CD4-positive, CD25-positive, alpha-beta regulatory T cell (primary cell): Measurements from ENCODE around the gene CUX1. TPM values are rescaled to one million over a fixed set of nuclear protein-coding genes. Genes with fewer than 3 reads are reported as not detected.

Experiments used
- ATAC-seq, 2 donors: fragments of 150-1000 bp; cut with Tn5 transposase; one replicate each; pipeline ENCODE4 v1.10.0; 2021; ENCODE audit warnings: low read depth in 2 of 2, moderate number of reproducible peaks in 2 of 2, moderate library complexity in 1 of 2
- DNase-seq, 3 donors: peaks; one replicate each; pipeline versions ENCODE4 v3.0.0 to v3.0.0-alpha.2; 2012 to 2022; ENCODE audit warnings: mixed read lengths in 1 of 3
- H3K27ac ChIP-seq: one replicate; pipeline ENCODE4 v1.7.0; 2013; ENCODE audit warnings: mild to moderate bottlenecking, low read length; ENCODE audit not compliant: insufficient read depth, poor library complexity, severe bottlenecking
- H3K27me3 ChIP-seq: one replicate; pipeline ENCODE4 v1.7.0; 2013; ENCODE audit warnings: low read length; ENCODE audit not compliant: control insufficient read depth, insufficient read depth
- H3K36me3 ChIP-seq: one replicate; pipeline ENCODE4 v1.7.0; 2013; ENCODE audit warnings: mild to moderate bottlenecking, low read length, moderate library complexity; ENCODE audit not compliant: control insufficient read depth, insufficient read depth
- H3K4me1 ChIP-seq: 2 replicates; pipeline ENCODE4 v1.7.0; 2013; ENCODE audit warnings: mild to moderate bottlenecking, low read length; ENCODE audit not compliant: insufficient read depth, control insufficient read depth, poor library complexity, severe bottlenecking
- H3K4me3 ChIP-seq: one replicate; pipeline ENCODE4 v1.7.0; 2013; ENCODE audit warnings: low read depth, mild to moderate bottlenecking, low read length, moderate library complexity
- H3K9me3 ChIP-seq, 2 experiments: 1 replicate in 1 of 2; 2 replicates in 1 of 2; pipeline ENCODE4 v1.7.0; 2013; ENCODE audit warnings: low read length in 2 of 2, mild to moderate bottlenecking in 1 of 2, moderate library complexity in 1 of 2; ENCODE audit not compliant: control insufficient read depth in 2 of 2
- H3K27ac Mint-ChIP-seq, 3 donors: one replicate each; pipeline ENCODE4 v1.8.0; 2020 to 2022; ENCODE audit warnings: mild to moderate bottlenecking in 3 of 3, mixed read lengths in 3 of 3, moderate library complexity in 2 of 3
- H3K27me3 Mint-ChIP-seq: one replicate; pipeline ENCODE4 v1.8.0; 2022; ENCODE audit warnings: mild to moderate bottlenecking, mixed read lengths
- H3K36me3 Mint-ChIP-seq: one replicate; pipeline ENCODE4 v1.8.0; 2020; ENCODE audit warnings: mixed read lengths
- H3K4me1 Mint-ChIP-seq, 4 donors: one replicate each; pipeline ENCODE4 v1.8.0; 2020 to 2022; ENCODE audit warnings: mixed read lengths in 4 of 4, mild to moderate bottlenecking in 1 of 4
- H3K4me3 Mint-ChIP-seq, 4 donors: one replicate each; pipeline ENCODE4 v1.8.0; 2020 to 2022; ENCODE audit warnings: mild to moderate bottlenecking in 4 of 4, mixed read lengths in 4 of 4, moderate library complexity in 3 of 4
- H3K9me3 Mint-ChIP-seq, 7 donors: one replicate each; pipeline ENCODE4 v1.8.0; 2020 to 2022; ENCODE audit warnings: mixed read lengths in 7 of 7, mild to moderate bottlenecking in 3 of 7, moderate library complexity in 2 of 7
- polyA plus RNA-seq, 4 donors: library from polyadenylated mRNA; unstranded; fragments of 300-500 nt; fragmentation: Illumina TruSeq; gene quantifications; one replicate each; pipeline ENCODE4 v1.2.3, GENCODE V29; 2021
- total RNA-seq: library from RNA; stranded (reverse); gene quantifications from one replicate; pipeline ENCODE4 v1.2.3, GENCODE V29; 2022

Gene CUX1
- total and polyA plus RNA-seq, 5 donors from 2014 or later = 6.0 to 45.1 (median 7.8) TPM

GRCh38 chr7:101779267-101779666, 38.2 kb upstream of the CUX1 start:
- no peak for ATAC-seq
- DNase-seq = no peak

GRCh38 chr7:101780281-101780680, 37.1 kb upstream of the CUX1 start:
- Mint-ChIP-seq H3K27me3 (peaks cover 12% of the 10 kb centered on the region), H3K27ac (no peak overlapping the region), H3K4me3 (no peak overlapping the region), H3K4me1 (peaks cover 0 to 2% (median 0%) of the 10 kb centered on the region in 4 donors), H3K36me3 (no peaks in the 10 kb centered on the region), H3K9me3 (no peaks in the 10 kb centered on the region)
- H3K4me3 ChIP-seq = no peak overlapping the region
- H3K27me3 ChIP-seq = no peaks in the 10 kb centered on the region
- no peak overlapping the region for H3K27ac ChIP-seq
- ATAC-seq (no peak), DNase-seq (no peak)
- H3K36me3 ChIP-seq = no peaks in the 10 kb centered on the region
- H3K4me1 ChIP-seq = no peaks in the 10 kb centered on the region
- H3K9me3 ChIP-seq = no peaks in the 10 kb centered on the region

More at GRCh38 chr7:101779267-101779666, 38.2 kb upstream of the CUX1 start:
- H3K27ac ChIP-seq = no peak overlapping the region
- Mint-ChIP-seq H3K4me1 (peaks cover 0 to 2% (median 0%) of the 10 kb centered on the region in 4 donors), H3K9me3 (no peaks in the 10 kb centered on the region), H3K27me3 (peaks cover 12% of the 10 kb centered on the region), H3K4me3 (no peak overlapping the region), H3K36me3 (no peaks in the 10 kb centered on the region), H3K27ac (no peak overlapping the region)
- no peaks in the 10 kb centered on the region for H3K36me3 ChIP-seq
- H3K4me1 ChIP-seq = no peaks in the 10 kb centered on the region
- H3K27me3 ChIP-seq = no peaks in the 10 kb centered on the region
- H3K9me3 ChIP-seq = no peaks in the 10 kb centered on the region
- no peak overlapping the region for H3K4me3 ChIP-seq

- peaks cover 0 to 2% (median 0%) of the 10 kb centered on the region in 4 donors for H3K4me1 Mint-ChIP-seq
- Histone ChIP-seq H3K4me1 (no peaks in the 10 kb centered on the region), H3K27ac (no peak overlapping the region), H3K27me3 (no peaks in the 10 kb centered on the region), H3K4me3 (no peak overlapping the region), H3K36me3 (no peaks in the 10 kb centered on the region), H3K9me3 (no peaks in the 10 kb centered on the region)
- no peaks in the 10 kb centered on the region for H3K9me3 Mint-ChIP-seq
- ATAC-seq (no peak), DNase-seq (no peak)
- H3K36me3 Mint-ChIP-seq = no peaks in the 10 kb centered on the region
- H3K27ac Mint-ChIP-seq = no peak overlapping the region
- peaks cover 15% of the 10 kb centered on the region for H3K27me3 Mint-ChIP-seq
- H3K4me3 Mint-ChIP-seq = no peak overlapping the region
Observed at GRCh38 chr7:101781439-101781838, 36.0 kb upstream of the CUX1 start.

GRCh38 chr7:101782476-101782875, 35.0 kb upstream of the CUX1 start:
- H3K4me3 ChIP-seq = no peak overlapping the region
- no peaks in the 10 kb centered on the region for H3K36me3 ChIP-seq
- ATAC-seq = no peak
- H3K4me1 Mint-ChIP-seq = peaks cover 0 to 2% (median 0%) of the 10 kb centered on the region in 4 donors
- no peaks in the 10 kb centered on the region for H3K36me3 Mint-ChIP-seq
- H3K27ac ChIP-seq = no peak overlapping the region
- H3K4me1 ChIP-seq = no peaks in the 10 kb centered on the region
- no peaks in the 10 kb centered on the region for H3K9me3 ChIP-seq
- no peak for DNase-seq
- H3K27me3 Mint-ChIP-seq = peaks cover 16% of the 10 kb centered on the region
- no peaks in the 10 kb centered on the region for H3K9me3 Mint-ChIP-seq
- no peak overlapping the region for H3K27ac Mint-ChIP-seq
- no peak overlapping the region for H3K4me3 Mint-ChIP-seq
- no peaks in the 10 kb centered on the region for H3K27me3 ChIP-seq

- Histone ChIP-seq H3K36me3 (no peaks in the 10 kb centered on the region), H3K27ac (no peak overlapping the region), H3K4me1 (no peaks in the 10 kb centered on the region), H3K9me3 (no peaks in the 10 kb centered on the region), H3K27me3 (no peaks in the 10 kb centered on the region), H3K4me3 (no peak overlapping the region)
- no peak for ATAC-seq
- Mint-ChIP-seq H3K4me3 (no peak overlapping the region), H3K9me3 (no peaks in the 10 kb centered on the region), H3K27ac (no peak overlapping the region), H3K36me3 (no peaks in the 10 kb centered on the region), H3K4me1 (no peaks in the 10 kb centered on the region), H3K27me3 (peaks cover 16% of the 10 kb centered on the region)
- DNase-seq = no peak
Observed at GRCh38 chr7:101782896-101783295, 34.5 kb upstream of the CUX1 start.

GRCh38 chr7:101783381-101784181, 33.8 kb upstream of the CUX1 start:
- DNase-seq (no peak), ATAC-seq (no peak)
- no peak overlapping the region for H3K27ac ChIP-seq
- H3K9me3 Mint-ChIP-seq = peaks cover 0 to 1% (median 0%) of the 10 kb centered on the region in 7 donors
- no peaks in the 10 kb centered on the region for H3K27me3 ChIP-seq
- H3K4me3 Mint-ChIP-seq = no peak overlapping the region
- H3K36me3 Mint-ChIP-seq = no peaks in the 10 kb centered on the region
- H3K27me3 Mint-ChIP-seq = peaks cover 16% of the 10 kb centered on the region
- no peaks in the 10 kb centered on the region for H3K4me1 ChIP-seq
- no peaks in the 10 kb centered on the region for H3K36me3 ChIP-seq
- H3K4me3 ChIP-seq = no peak overlapping the region
- H3K9me3 ChIP-seq = no peaks in the 10 kb centered on the region
- H3K27ac Mint-ChIP-seq = no peak overlapping the region
- no peaks in the 10 kb centered on the region for H3K4me1 Mint-ChIP-seq

GRCh38 chr7:101784292-101785127, 32.9 kb upstream of the CUX1 start:
- Histone ChIP-seq H3K4me3 (no peak overlapping the region), H3K27me3 (no peaks in the 10 kb centered on the region), H3K36me3 (no peaks in the 10 kb centered on the region), H3K4me1 (no peaks in the 10 kb centered on the region), H3K27ac (no peak overlapping the region), H3K9me3 (no peaks in the 10 kb centered on the region)
- no peak overlapping the region for H3K4me3 Mint-ChIP-seq
- DNase-seq (no peak), ATAC-seq (no peak)
- H3K4me1 Mint-ChIP-seq = no peaks in the 10 kb centered on the region
- no peak overlapping the region for H3K27ac Mint-ChIP-seq
- peaks cover 16% of the 10 kb centered on the region for H3K27me3 Mint-ChIP-seq
- peaks cover 0 to 1% (median 0%) of the 10 kb centered on the region in 7 donors for H3K9me3 Mint-ChIP-seq
- H3K36me3 Mint-ChIP-seq = no peaks in the 10 kb centered on the region
